H9 (cell line): ENCODE results near the gene PSMD7. TPM values are rescaled to one million over a fixed set of nuclear protein-coding genes. Genes with fewer than 3 reads are reported as not detected.

ENCODE experiments used
- DNase-seq: peaks from one replicate; pipeline ENCODE4 v3.0.0-alpha.2; 2017
- H2AFZ ChIP-seq: one replicate; pipeline ENCODE4 v1.6.1; 2013; ENCODE audit warnings: mild to moderate bottlenecking, low read length, control low read depth, moderate library complexity
- H2AK5ac ChIP-seq: 2 replicates; pipeline ENCODE4 v1.6.1; 2013; ENCODE audit warnings: low read length, control low read depth, mixed read lengths; ENCODE audit not compliant: insufficient read length
- H2BK120ac ChIP-seq: one replicate; pipeline ENCODE4 v1.6.1; 2013; ENCODE audit warnings: low read depth, mild to moderate bottlenecking, low read length, control low read depth, inconsistent platforms; ENCODE audit not compliant: poor library complexity, severe bottlenecking
- H2BK12ac ChIP-seq: 2 replicates; pipeline ENCODE4 v1.6.1; 2013; ENCODE audit warnings: low read length, control low read depth, mixed read lengths, low read depth; ENCODE audit not compliant: insufficient read length
- H2BK15ac ChIP-seq: 2 replicates; pipeline ENCODE4 v1.6.1; 2013; ENCODE audit warnings: low read depth, low read length, control low read depth
- H2BK20ac ChIP-seq: one replicate; pipeline ENCODE4 v1.6.1; 2013; ENCODE audit warnings: low read depth, mild to moderate bottlenecking, low read length, control low read depth, inconsistent platforms; ENCODE audit not compliant: poor library complexity, severe bottlenecking
- H2BK5ac ChIP-seq: 2 replicates; pipeline ENCODE4 v1.6.1; 2013; ENCODE audit warnings: low read length, control low read depth, mixed read lengths; ENCODE audit not compliant: insufficient read length
- H3K14ac ChIP-seq: 2 replicates; pipeline ENCODE4 v1.6.1; 2013; ENCODE audit warnings: low read length, control low read depth; ENCODE audit not compliant: insufficient read depth
- H3K18ac ChIP-seq: 2 replicates; pipeline ENCODE4 v1.6.1; 2013; ENCODE audit warnings: low read depth, mild to moderate bottlenecking, mixed read lengths, low read length, control low read depth; ENCODE audit not compliant: insufficient read length
- H3K23ac ChIP-seq: 2 replicates; pipeline ENCODE4 v1.6.1; 2013; ENCODE audit warnings: low read length, control low read depth, mixed read lengths, low read depth; ENCODE audit not compliant: insufficient read length
- H3K23me2 ChIP-seq: 2 replicates; pipeline ENCODE4 v1.6.1; 2013; ENCODE audit warnings: low read depth, mild to moderate bottlenecking, mixed read lengths, low read length, control low read depth; ENCODE audit not compliant: insufficient read length, poor library complexity, severe bottlenecking
- H3K27ac ChIP-seq: 2 replicates; pipeline ENCODE4 v1.5.1; 2013; ENCODE audit warnings: low read length, control low read depth, mixed read lengths, low read depth; ENCODE audit not compliant: insufficient read length
- H3K27me3 ChIP-seq: 2 replicates; pipeline ENCODE4 v1.6.1; 2013; ENCODE audit warnings: low read length, control low read depth, inconsistent platforms; ENCODE audit not compliant: insufficient read depth
- H3K4ac ChIP-seq: 2 replicates; pipeline ENCODE4 v1.6.1; 2013; ENCODE audit warnings: low read depth, mild to moderate bottlenecking, control low read depth, inconsistent platforms, low read length, moderate library complexity
- H3K4me1 ChIP-seq: 2 replicates; pipeline ENCODE4 v1.6.1; 2013; ENCODE audit warnings: low read length, control low read depth, inconsistent platforms; ENCODE audit not compliant: insufficient read depth
- H3K4me2 ChIP-seq: 2 replicates; pipeline ENCODE4 v1.6.1; 2013; ENCODE audit warnings: low read length, control low read depth, mixed read lengths; ENCODE audit not compliant: insufficient read length, insufficient read depth
- H3K56ac ChIP-seq: 2 replicates; pipeline ENCODE4 v1.6.1; 2013; ENCODE audit warnings: low read depth, mild to moderate bottlenecking, mixed read lengths, low read length, control low read depth; ENCODE audit not compliant: insufficient read length
- H3K79me1 ChIP-seq: 2 replicates; pipeline ENCODE4 v1.6.1; 2013; ENCODE audit warnings: low read depth, mild to moderate bottlenecking, moderate library complexity, low read length, control low read depth, inconsistent platforms; ENCODE audit not compliant: insufficient read depth, poor library complexity, severe bottlenecking
- H3K79me2 ChIP-seq: 2 replicates; pipeline ENCODE4 v1.6.1; 2013; ENCODE audit warnings: low read length, control low read depth, inconsistent platforms; ENCODE audit not compliant: insufficient read depth
- H3K9ac ChIP-seq: 2 replicates; pipeline ENCODE4 v1.6.1; 2013; ENCODE audit warnings: low read length, control low read depth, mixed read lengths; ENCODE audit not compliant: insufficient read length; ENCODE audit errors: extremely low read depth
- H3K9me3 ChIP-seq: one replicate; pipeline ENCODE4 v1.6.1; 2013; ENCODE audit warnings: low read depth, low read length, inconsistent platforms; ENCODE audit not compliant: control insufficient read depth
- H3T11ph ChIP-seq: one replicate; pipeline ENCODE4 v1.6.1; 2013; ENCODE audit warnings: mild to moderate bottlenecking, low read length, control low read depth, inconsistent platforms
- H4K20me1 ChIP-seq: one replicate; pipeline ENCODE4 v1.6.1; 2013; ENCODE audit not compliant: control insufficient read depth, insufficient read length, insufficient read depth
- H4K5ac ChIP-seq: 2 replicates; pipeline ENCODE4 v1.6.1; 2013; ENCODE audit warnings: low read depth, mild to moderate bottlenecking, mixed read lengths, low read length, control low read depth; ENCODE audit not compliant: insufficient read length
- H4K8ac ChIP-seq: replicated peaks from 2 replicates; pipeline ENCODE4 v1.6.1; 2013; ENCODE audit warnings: low read length, control low read depth, mixed read lengths, low read depth; ENCODE audit not compliant: insufficient read length
- H4K91ac ChIP-seq: 2 replicates; pipeline ENCODE4 v1.6.1; 2013; ENCODE audit warnings: low read depth, mild to moderate bottlenecking, moderate library complexity, mixed read lengths, low read length, control low read depth; ENCODE audit not compliant: insufficient read length
- H3K27ac Mint-ChIP-seq, 3 experiments: 2 replicates in 2 of 3; 3 replicates in 1 of 3; pipeline ENCODE4 v1.8.0; 2020 to 2021; ENCODE audit warnings: mixed read lengths in 3 of 3, mild to moderate bottlenecking in 1 of 3, moderate library complexity in 1 of 3
- H3K27me3 Mint-ChIP-seq: 2 replicates; pipeline ENCODE4 v1.8.0; 2021; ENCODE audit warnings: low read depth, mild to moderate bottlenecking, moderate library complexity, mixed read lengths
- H3K36me3 Mint-ChIP-seq, 3 experiments: 2 replicates in 2 of 3; 3 replicates in 1 of 3; pipeline ENCODE4 v1.8.0; 2020 to 2021; ENCODE audit warnings: low read depth in 3 of 3, mixed read lengths in 3 of 3; ENCODE audit not compliant: insufficient read depth in 1 of 3
- H3K4me1 Mint-ChIP-seq, 2 experiments: 2 replicates each; pipeline ENCODE4 v1.8.0; 2020; ENCODE audit warnings: mixed read lengths in 2 of 2
- H3K4me3 Mint-ChIP-seq, 2 experiments: 2 replicates in 1 of 2; 3 replicates in 1 of 2; pipeline ENCODE4 v1.8.0; 2020 to 2021; ENCODE audit warnings: mild to moderate bottlenecking in 2 of 2, mixed read lengths in 2 of 2, moderate library complexity in 1 of 2
- H3K9me3 Mint-ChIP-seq, 2 experiments: 2 replicates in 1 of 2; 3 replicates in 1 of 2; pipeline ENCODE4 v1.8.0; 2020; ENCODE audit warnings: mild to moderate bottlenecking in 2 of 2, mixed read lengths in 2 of 2, moderate library complexity in 1 of 2
- CTCF ChIP-seq: fragments of 200-600 bp; sonication (generic); conservative IDR thresholded peaks from 3 replicates; pipeline ENCODE4 v1.8.0; 2021; ENCODE audit warnings: antibody characterized with exemption, mild to moderate bottlenecking
- WGBS: extraction: QIAGEN DNeasy Blood & Tissue Kit; methylation state at CpG from one replicate; pipeline ENCODE4 v1.1.7; 2013; ENCODE audit warnings: missing lambda C conversion rate, low lambda C conversion rate, mixed read lengths; ENCODE audit not compliant: insufficient read length; ENCODE audit errors: extremely low coverage; 5-methylcytosine and 5-hydroxymethylcytosine counted together
- total RNA-seq: library from RNA; stranded (reverse); gene quantifications from 2 replicates; pipeline ENCODE4 v1.2.1, GENCODE V29; 2021

The PSMD7 gene
- total RNA-seq, 1 experiment from 2014 or later, result 140 TPM

GRCh38 chr16:74305978-74306784 is 9.6 kb downstream of the PSMD7 start:
- H3K27ac Mint-ChIP-seq, result no peak overlapping the region
- no peak overlapping the region for H3K23ac ChIP-seq
- no peaks in the 10 kb centered on the region for H3K9me3 ChIP-seq
- no peak overlapping the region for H2BK12ac ChIP-seq
- peaks cover 34 to 63% (median 53%) of the 10 kb centered on the region in 3 experiments; a peak in 6 of 7 replicates for H3K36me3 Mint-ChIP-seq
- H3K4me2 ChIP-seq, result no peak overlapping the region
- H3K27me3 ChIP-seq, result no peaks in the 10 kb centered on the region
- no peak for TF ChIP-seq CTCF
- no peak for DNase-seq
- no peak overlapping the region for H3K4me3 Mint-ChIP-seq
- no peaks in the 10 kb centered on the region for H3K23me2 ChIP-seq
- H3K79me2 ChIP-seq, result no peaks in the 10 kb centered on the region
- no peaks in the 10 kb centered on the region for H4K20me1 ChIP-seq
- H2BK120ac ChIP-seq, result no peak overlapping the region
- no peak overlapping the region for H3K4ac ChIP-seq
- no peak overlapping the region for H2BK5ac ChIP-seq
- no peak overlapping the region for H4K91ac ChIP-seq
- no peaks in the 10 kb centered on the region for H3K4me1 ChIP-seq
- H4K8ac ChIP-seq, result no peak overlapping the region
- H3K79me1 ChIP-seq, result no peaks in the 10 kb centered on the region
- no peaks in the 10 kb centered on the region for H3K9me3 Mint-ChIP-seq
- no peak overlapping the region for H3K56ac ChIP-seq
- H2AFZ ChIP-seq, result no peak overlapping the region
- H3T11ph ChIP-seq, result no peak overlapping the region
- H3K4me1 Mint-ChIP-seq, result no peaks in the 10 kb centered on the region
- no peak overlapping the region for H4K5ac ChIP-seq
- no peak overlapping the region for H2BK20ac ChIP-seq
- no peak overlapping the region for H3K18ac ChIP-seq
- H3K14ac ChIP-seq, result no peak overlapping the region
- no peaks in the 10 kb centered on the region for H3K27me3 Mint-ChIP-seq
- no peak overlapping the region for H2AK5ac ChIP-seq
- H3K27ac ChIP-seq, result no peak overlapping the region
- H3K9ac ChIP-seq, result no peak overlapping the region
- no CpG with 5 or more reads among the region's 8 CpGs for WGBS
- no peak overlapping the region for H2BK15ac ChIP-seq
